GM12878 (cell line): Measurements from ENCODE around the gene TASL. TPM values are rescaled to one million over a fixed set of nuclear protein-coding genes. Genes with fewer than 3 reads are reported as not detected.

ENCODE experiments used
- ASH2L ChIP-seq: fragments of 300-600, 200-600 bp; sonication (generic); IDR thresholded peaks from 2 replicates; pipeline ENCODE4 v1.6.1; 2017; ENCODE audit warnings: low read depth, mild to moderate bottlenecking, borderline replicate concordance
- ATF2 ChIP-seq: IDR thresholded peaks from 2 replicates; pipeline ENCODE4 v1.6.1; 2012; ENCODE audit warnings: low read length, inconsistent platforms
- ATF7 ChIP-seq: fragments of 450-650 bp; IDR thresholded peaks from 2 replicates; pipeline ENCODE4 v1.6.1; 2016; ENCODE audit warnings: low read depth, mild to moderate bottlenecking
- BRCA1 ChIP-seq: IDR thresholded peaks from 2 replicates; pipeline ENCODE4 v1.6.1; 2011; ENCODE audit warnings: low read depth, low read length, improper control_type of control experiment
- CBX5 ChIP-seq: sonication (generic); IDR thresholded peaks from 2 replicates; pipeline ENCODE4 v1.6.1; 2016; ENCODE audit warnings: low read depth, moderate library complexity, mild to moderate bottlenecking, inconsistent platforms
- CREB1 ChIP-seq: IDR thresholded peaks from 2 replicates; pipeline ENCODE4 v1.6.1; 2012; ENCODE audit warnings: low read depth, mild to moderate bottlenecking, inconsistent platforms
- CREM ChIP-seq: IDR thresholded peaks from 2 replicates; pipeline ENCODE4 v1.6.1; 2014; ENCODE audit warnings: antibody characterized with exemption, low read depth
- DPF2 ChIP-seq: fragments of 450-650 bp; IDR thresholded peaks from 2 replicates; pipeline ENCODE4 v1.6.1; 2017; ENCODE audit warnings: mild to moderate bottlenecking
- EP300 ChIP-seq, 2 experiments: fragments of 150-350 bp in 1 of 2; IDR thresholded peaks; 2 replicates each; pipeline ENCODE4 v1.6.1; 2011 to 2012; ENCODE audit warnings: low read depth in 2 of 2, low read length in 2 of 2, borderline replicate concordance in 1 of 2, improper control_type of control experiment in 1 of 2, inconsistent platforms in 1 of 2; ENCODE audit not compliant: control insufficient read depth in 1 of 2
- ESRRA ChIP-seq: IDR thresholded peaks from 2 replicates; pipeline ENCODE4 v1.6.1; 2012; ENCODE audit warnings: mild to moderate bottlenecking, low read length, improper control_type of control experiment
- ETV6 ChIP-seq, 2 experiments: fragments of 450-650 bp in 1 of 2; IDR thresholded peaks in 1 of 2; conservative IDR thresholded peaks in 1 of 2; 2 replicates each; pipeline ENCODE4 v1.6.1; 2014; ENCODE audit warnings: antibody characterized with exemption in 1 of 2, borderline replicate concordance in 1 of 2, low read depth in 1 of 2, mild to moderate bottlenecking in 1 of 2, moderate library complexity in 1 of 2
- FOXM1 ChIP-seq: IDR thresholded peaks from 2 replicates; pipeline ENCODE4 v1.6.1; 2012; ENCODE audit warnings: low read depth, mild to moderate bottlenecking, inconsistent platforms, low read length, moderate library complexity
- GABPA ChIP-seq: IDR thresholded peaks from 2 replicates; pipeline ENCODE4 v1.6.1; 2014; ENCODE audit warnings: antibody characterized with exemption, low read depth, mild to moderate bottlenecking, inconsistent platforms
- GATAD2B ChIP-seq: fragments of 450-650 bp; conservative IDR thresholded peaks from 2 replicates; pipeline ENCODE4 v1.6.1; 2017; ENCODE audit warnings: low read depth, mild to moderate bottlenecking, moderate library complexity
- HDGF ChIP-seq: fragments of 450-650 bp; IDR thresholded peaks from 2 replicates; pipeline ENCODE4 v1.6.1; 2016; ENCODE audit warnings: antibody characterized with exemption
- IKZF1 ChIP-seq: fragments of 450-650 bp; conservative IDR thresholded peaks from 2 replicates; pipeline ENCODE4 v1.6.1; 2017; ENCODE audit warnings: antibody characterized with exemption, mild to moderate bottlenecking
- JUNB ChIP-seq: IDR thresholded peaks from 2 replicates; pipeline ENCODE4 v1.6.1; 2016; ENCODE audit warnings: antibody characterized with exemption, mild to moderate bottlenecking
- MYB ChIP-seq: fragments of 150-350 bp; IDR thresholded peaks from 2 replicates; pipeline ENCODE4 v1.6.1; 2014; ENCODE audit warnings: mild to moderate bottlenecking, low read depth, low read length, borderline replicate concordance
- NR2C1 ChIP-seq: fragments of 450-650 bp; IDR thresholded peaks from 2 replicates; pipeline ENCODE4 v1.6.1; 2017; ENCODE audit warnings: antibody characterized with exemption, mild to moderate bottlenecking, moderate library complexity
- RB1 ChIP-seq: fragments of 450-650 bp; formaldehyde crosslinking; IDR thresholded peaks from 2 replicates; pipeline ENCODE4 v1.6.1; 2017; ENCODE audit warnings: mild to moderate bottlenecking, borderline replicate concordance
- TCF3 ChIP-seq: IDR thresholded peaks from 2 replicates; pipeline ENCODE4 v1.6.1; 2012; ENCODE audit warnings: low read depth, mild to moderate bottlenecking, low read length, borderline replicate concordance; ENCODE audit not compliant: insufficient read depth
- YY1 ChIP-seq: IDR thresholded peaks from 2 replicates; pipeline ENCODE4 v1.6.1; 2011; ENCODE audit warnings: low read depth, mild to moderate bottlenecking, low read length
- ZBED1 ChIP-seq: IDR thresholded peaks from 2 replicates; pipeline ENCODE4 v1.6.1; 2016; ENCODE audit warnings: borderline replicate concordance
- ZBTB4 ChIP-seq: fragments of 450-650 bp; formaldehyde crosslinking; IDR thresholded peaks from 2 replicates; pipeline ENCODE4 v1.4.0; 2022; ENCODE audit warnings: mild to moderate bottlenecking, moderate library complexity
- ZNF24 ChIP-seq: fragments of 450-650 bp; IDR thresholded peaks from 2 replicates; pipeline ENCODE4 v1.6.1; 2017; ENCODE audit warnings: antibody characterized with exemption, mild to moderate bottlenecking
- ZNF384 ChIP-seq: IDR thresholded peaks from 2 replicates; pipeline ENCODE4 v1.6.1; 2012; ENCODE audit warnings: low read depth, mild to moderate bottlenecking, low read length, improper control_type of control experiment, borderline replicate concordance
- polyA plus RNA-seq, 11 experiments: library from polyadenylated mRNA; depleted of rRNA in 4 of 11; unstranded in 6 of 11; stranded (reverse) in 5 of 11; fragments of >200 nt; fragmentation: Nextera tagmentation in 4 of 11; fragmentation: Illumina TruSeq in 1 of 11; extraction: Ambion mirVana in 4 of 11; extraction: Trizol in 1 of 11; gene quantifications; 1 replicate in 1 of 11; 2 replicates in 10 of 11; pipeline versions ENCODE4 v1.2.1 to v1.2.3, GENCODE V29; 2011 to 2016; ENCODE audit warnings: inconsistent platforms in 2 of 11, missing spikeins in 2 of 11, low read depth in 1 of 11
- total RNA-seq, 4 experiments: library from RNA; depleted of rRNA in 3 of 4; stranded (reverse); fragments of >200 nt in 3 of 4; fragmentation: Illumina TruSeq in 1 of 4; extraction: Trizol in 1 of 4; gene quantifications; 2 replicates each; pipeline versions ENCODE4 v1.2.1 to v1.2.3, GENCODE V29; 2013 to 2021

The TASL gene
- total and polyA plus RNA-seq, 10 of the 15 experiments (the other 5 are each of a cell fraction or from before 2014, with no cell fraction given) = 12.4 to 107 (median 18.3) TPM

GRCh38 chrX:30597216-30598012, 19.8 kb upstream of the TASL start (continued):
- TF ChIP-seq ZBTB4 (CRISPR knock-in tag) (no peak), RB1 (no peak), FOXM1 (peak; percentile 38; the same call in 1 of the 2 replicates), ESRRA (no peak), GABPA (peak; percentile 36; the same call in 1 of the 2 replicates), ZBED1 (no peak), ATF2 (peak; percentile 52; the same call in 1 of the 2 replicates), ATF7 (peak; percentile 70), EP300 (IDR thresholded peaks at IDR 0.05; ENCODE audit: borderline replicate concordance in 1 of 2, control insufficient read depth in 1 of 2, low read depth in 2 of 2, low read length in 2 of 2) (peak; percentile 65 to 87; a peak in 3 of 4 replicates), GATAD2B (peak; percentile 39; the same call in 1 of the 2 replicates), ETV6 (conservative IDR thresholded peaks at IDR 0.05 in 1 of 2, IDR thresholded peaks at IDR 0.05 in 1 of 2; ENCODE audit: borderline replicate concordance in 1 of 2, low read depth in 1 of 2) (peak in 1 of 2 experiments; percentile 58; a peak in 1 of 4 replicates), HDGF (peak; percentile 62; the same call in 1 of the 2 replicates), DPF2 (peak; percentile 69; the same call in 1 of the 2 replicates), TCF3 (no peak), ZNF24 (no peak), ASH2L (no peak), IKZF1 (peak; percentile 92), MYB (no peak), CREM (peak; percentile 64; the same call in 1 of the 2 replicates), CREB1 (peak; percentile 46; the same call in 1 of the 2 replicates), YY1 (0 out of 2 replicates have a peak, but pooled peaks have one; percentile 20), NR2C1 (no peak), ZNF384 (peak; percentile 92; the same call in 1 of the 2 replicates), JUNB (peak; percentile 61; the same call in 1 of the 2 replicates), CBX5 (0 out of 2 replicates have a peak, but pooled peaks have one; percentile 61), BRCA1 (no peak)
